Posterior vena cava (tissue), 2 donors: ENCODE results near the gene WASF3. TPM values are rescaled to one million over a fixed set of nuclear protein-coding genes. Genes with fewer than 3 reads are reported as not detected.

Source experiments
- DNase-seq: peaks from one replicate; pipeline ENCODE4 v3.0.0-alpha.2; 2020; ENCODE audit warnings: low spot score
- intact Hi-C, 2 donors: fragments of 100-400 bp; cut with DNase I; formaldehyde crosslinking; loops; one replicate each; pipeline versions ENCODE4 v1.14.1 to v1.14.2; 2022 to 2023
- total RNA-seq, 2 donors: library from RNA; stranded (reverse); fragmentation: NEBNext Ultra II Directional; extraction: Animal tissue kit (Norgen Biotek cat#: 25700); gene quantifications; one replicate each; pipeline ENCODE4 v1.2.1, GENCODE V29; 2021
- donor health status: DM: yes; HTN: yes; CAD: no.
- donor health status: DM: yes; HTN: yes; CAD: no.

The WASF3 gene
- total RNA-seq, 2 donors from 2014 or later = 24.7 to 25.6 TPM

GRCh38 chr13:26726684-26727083 lies 169.2 kb downstream of the WASF3 start:
- intact Hi-C loops = no loop called here
- no peak for DNase-seq

GRCh38 chr13:26727122-26727521 lies 169.6 kb downstream of the WASF3 start:
- intact Hi-C loops = no loop called here
- DNase-seq = no peak

GRCh38 chr13:26727633-26728032 lies 170.2 kb downstream of the WASF3 start:
- intact Hi-C loops = no loop called here
- DNase-seq = no peak

GRCh38 chr13:26735677-26736076 lies 178.2 kb downstream of the WASF3 start:
- intact Hi-C loops = no loop called here
- DNase-seq = no peak

Other genes starting within 250 kb of the WASF3 start
- under 1 TPM; 0.09 to 0.10 TPM for gene GPR12, start 203.1 kb downstream of the WASF3 start, total RNA-seq